Type B pancreatic cell (in vitro differentiated cells): ENCODE results near the gene TNFAIP8. TPM values are rescaled to one million over a fixed set of nuclear protein-coding genes. Genes with fewer than 3 reads are reported as not detected.

ENCODE experiments used
- DNase-seq: peaks from one replicate; pipeline ENCODE4 v3.0.0; 2021; ENCODE audit warnings: mixed read lengths; ENCODE audit not compliant: unreplicated experiment; ENCODE audit errors: extremely low spot score
- H3K27ac Mint-ChIP-seq: 2 replicates; pipeline ENCODE4 v1.8.0; 2021; ENCODE audit warnings: mild to moderate bottlenecking, mixed read lengths
- H3K27me3 Mint-ChIP-seq: 2 replicates; pipeline ENCODE4 v1.8.0; 2021; ENCODE audit warnings: mixed read lengths
- H3K36me3 Mint-ChIP-seq: 2 replicates; pipeline ENCODE4 v1.8.0; 2021; ENCODE audit warnings: mixed read lengths
- H3K4me1 Mint-ChIP-seq: one replicate; pipeline ENCODE4 v1.8.0; 2021; ENCODE audit warnings: mixed read lengths; ENCODE audit not compliant: unreplicated experiment
- H3K4me3 Mint-ChIP-seq: 2 replicates; pipeline ENCODE4 v1.8.0; 2021; ENCODE audit warnings: mild to moderate bottlenecking, mixed read lengths
- H3K9me3 Mint-ChIP-seq: 2 replicates; pipeline ENCODE4 v1.8.0; 2021; ENCODE audit warnings: mixed read lengths
- long read RNA-seq: library from polyadenylated mRNA; unstranded; transcript quantifications from one replicate; pipeline ENCODE4 v2.0.0, GENCODE V29; 2020
- total RNA-seq: library from RNA; stranded (reverse); gene quantifications from 2 replicates; pipeline ENCODE4 v1.2.1, GENCODE V29; 2021; ENCODE audit warnings: low replicate concordance
- TF ChIP-seq, protein P1 (sequence below): fragments of 200-600 bp; sonication (generic); conservative IDR thresholded peaks from 2 replicates; pipeline ENCODE4 v1.5.0; 2021; ENCODE audit warnings: antibody characterized with exemption, mild to moderate bottlenecking

The TNFAIP8 gene
- 11.8 and 17.3 TPM in 2 replicates for total RNA-seq
- long read RNA-seq, full-length matches to known transcripts, result 112 of 119 reads
- long read RNA-seq, partial matches to known transcripts, result 0 of 119 reads
- long read RNA-seq, other reads (novel, unspliced or antisense), result 7 of 119 reads

DNA sequence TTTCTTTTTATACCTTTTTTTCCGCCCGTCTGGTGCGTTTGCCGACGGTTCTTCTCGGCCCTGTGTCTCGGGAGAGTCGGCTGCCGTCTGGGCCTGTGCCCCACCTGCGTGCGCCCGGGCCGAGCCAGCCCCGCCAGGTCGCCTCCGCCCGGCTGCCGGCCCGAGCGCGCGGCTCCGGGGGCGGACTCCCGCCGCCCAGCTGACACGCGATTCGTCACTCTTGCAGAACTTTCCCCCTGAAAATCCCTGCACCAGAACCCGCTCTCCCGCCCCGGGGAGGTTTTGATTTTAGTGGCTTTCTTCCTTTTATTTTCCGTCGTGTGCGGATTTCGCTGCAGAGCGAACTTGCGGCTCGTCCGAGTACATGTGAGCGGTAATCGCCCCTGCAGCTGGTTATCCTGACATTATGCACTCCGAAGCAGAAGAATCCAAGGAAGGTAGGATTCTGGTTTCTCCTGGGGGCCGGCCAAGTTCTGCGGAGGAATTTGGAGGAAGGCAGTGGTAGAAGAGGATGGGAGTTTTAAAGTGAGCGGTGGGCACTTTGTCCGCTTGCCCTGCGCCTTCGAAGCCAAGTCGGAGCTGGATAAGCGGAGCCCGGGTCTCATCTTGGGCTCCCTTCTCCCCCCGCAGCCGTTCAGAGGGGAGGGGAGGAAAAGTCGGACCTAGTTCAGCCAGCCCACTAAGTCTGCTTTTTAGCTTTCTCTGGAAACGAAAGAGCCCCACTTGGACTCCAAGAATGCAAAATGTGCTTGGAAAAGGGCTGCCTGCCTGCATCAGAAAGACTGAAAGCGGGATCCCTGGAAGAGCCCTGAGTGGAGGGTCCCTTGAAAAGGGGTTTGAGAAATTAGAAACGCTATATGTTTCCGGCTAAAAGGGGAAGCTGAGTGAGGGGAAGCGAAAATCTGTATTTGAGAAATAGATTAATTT is at the start of gene TNFAIP8:
TSS of gene TNFAIP8 (plus strand) at position 335 of the 927 bp plus-strand sequence. CDS start at position 407, 72 bp downstream.
- Mint-ChIP-seq H3K9me3 (no peaks in the 10 kb centered on the region), H3K27me3 (peaks cover 23% of the 10 kb centered on the region), H3K36me3 (no peaks in the 10 kb centered on the region), H3K4me3 (peak within 1 kb of the TSS; percentile 98), H3K27ac (peak within 1 kb of the TSS; percentile 90), H3K4me1 (peaks cover 56% of the 10 kb centered on the region)
- no peak for DNase-seq
- TF ChIP-seq, protein P1, sequence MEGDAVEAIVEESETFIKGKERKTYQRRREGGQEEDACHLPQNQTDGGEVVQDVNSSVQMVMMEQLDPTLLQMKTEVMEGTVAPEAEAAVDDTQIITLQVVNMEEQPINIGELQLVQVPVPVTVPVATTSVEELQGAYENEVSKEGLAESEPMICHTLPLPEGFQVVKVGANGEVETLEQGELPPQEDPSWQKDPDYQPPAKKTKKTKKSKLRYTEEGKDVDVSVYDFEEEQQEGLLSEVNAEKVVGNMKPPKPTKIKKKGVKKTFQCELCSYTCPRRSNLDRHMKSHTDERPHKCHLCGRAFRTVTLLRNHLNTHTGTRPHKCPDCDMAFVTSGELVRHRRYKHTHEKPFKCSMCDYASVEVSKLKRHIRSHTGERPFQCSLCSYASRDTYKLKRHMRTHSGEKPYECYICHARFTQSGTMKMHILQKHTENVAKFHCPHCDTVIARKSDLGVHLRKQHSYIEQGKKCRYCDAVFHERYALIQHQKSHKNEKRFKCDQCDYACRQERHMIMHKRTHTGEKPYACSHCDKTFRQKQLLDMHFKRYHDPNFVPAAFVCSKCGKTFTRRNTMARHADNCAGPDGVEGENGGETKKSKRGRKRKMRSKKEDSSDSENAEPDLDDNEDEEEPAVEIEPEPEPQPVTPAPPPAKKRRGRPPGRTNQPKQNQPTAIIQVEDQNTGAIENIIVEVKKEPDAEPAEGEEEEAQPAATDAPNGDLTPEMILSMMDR, result no peak

GRCh38 chr5:119307170-119307569 is 48.6 kb upstream of the TNFAIP8 start:
- TF ChIP-seq, protein P1, result no peak
- peaks cover 23% of the 10 kb centered on the region for H3K4me1 Mint-ChIP-seq
- no peaks in the 10 kb centered on the region for H3K9me3 Mint-ChIP-seq
- no peak for DNase-seq
- no peaks in the 10 kb centered on the region for H3K27me3 Mint-ChIP-seq
- peaks cover 4% of the 10 kb centered on the region for H3K36me3 Mint-ChIP-seq
- H3K27ac Mint-ChIP-seq, result no peak overlapping the region
- H3K4me3 Mint-ChIP-seq, result no peak overlapping the region

GRCh38 chr5:119309326-119309725 is 46.5 kb upstream of the TNFAIP8 start:
- Mint-ChIP-seq H3K9me3 (no peaks in the 10 kb centered on the region), H3K4me3 (no peak overlapping the region), H3K27me3 (no peaks in the 10 kb centered on the region), H3K27ac (no peak overlapping the region), H3K4me1 (peaks cover 7% of the 10 kb centered on the region), H3K36me3 (peaks cover 1% of the 10 kb centered on the region)
- DNase-seq, result no peak
- TF ChIP-seq, protein P1, result no peak

- Mint-ChIP-seq H3K27me3 (no peaks in the 10 kb centered on the region), H3K27ac (no peak overlapping the region), H3K4me3 (no peak overlapping the region), H3K9me3 (no peaks in the 10 kb centered on the region), H3K4me1 (peaks cover 4% of the 10 kb centered on the region), H3K36me3 (no peaks in the 10 kb centered on the region)
- no peak for DNase-seq
- TF ChIP-seq, protein P1, result no peak
These were observed 44.1 kb upstream of the TNFAIP8 start for GRCh38 chr5:119311688-119312087.

- Mint-ChIP-seq H3K36me3 (no peaks in the 10 kb centered on the region), H3K27me3 (no peaks in the 10 kb centered on the region), H3K4me3 (no peak overlapping the region), H3K27ac (no peak overlapping the region), H3K9me3 (no peaks in the 10 kb centered on the region), H3K4me1 (peaks cover 4% of the 10 kb centered on the region)
- no peak for DNase-seq
- TF ChIP-seq, protein P1, result no peak
These were observed 43.4 kb upstream of the TNFAIP8 start for GRCh38 chr5:119312403-119312802.
